HG03460 (cell line): ENCODE results near the gene SUSD6.

Source experiments
- ATAC-seq: cut with Tn5 transposase; IDR thresholded peaks from one replicate; pipeline ENCODE4 v1.9.1; 2021; ENCODE audit not compliant: unreplicated experiment

The SUSD6 gene

GRCh38 chr14:69671365-69672030 lies 60.1 kb downstream of the SUSD6 start:
- ATAC-seq: no peak

GRCh38 chr14:69672356-69672755 lies 61.0 kb downstream of the SUSD6 start:
- ATAC-seq: no peak

- peak; percentile 34 for ATAC-seq
These were observed 61.7 kb downstream of the SUSD6 start for GRCh38 chr14:69673104-69673503.

GRCh38 chr14:69673578-69674305 lies 62.3 kb downstream of the SUSD6 start:
- ATAC-seq: peak; percentile 16

GRCh38 chr14:69674546-69675244 lies 63.3 kb downstream of the SUSD6 start:
- ATAC-seq: no peak

GRCh38 chr14:69675245-69675583 lies 63.8 kb downstream of the SUSD6 start:
- ATAC-seq: no peak

GRCh38 chr14:69675877-69676416 lies 64.6 kb downstream of the SUSD6 start:
- ATAC-seq: peak; percentile 77

- ATAC-seq: no peak
These were observed 65.3 kb downstream of the SUSD6 start for GRCh38 chr14:69676723-69677122.

- ATAC-seq: no peak
These were observed 68.9 kb downstream of the SUSD6 start for GRCh38 chr14:69680297-69680696.

GRCh38 chr14:69682136-69682535 lies 70.7 kb downstream of the SUSD6 start:
- no peak for ATAC-seq

- no peak for ATAC-seq
These were observed 71.3 kb downstream of the SUSD6 start for GRCh38 chr14:69682621-69683263.

- no peak for ATAC-seq
These were observed 72.6 kb downstream of the SUSD6 start for GRCh38 chr14:69683971-69684370.

- no peak for ATAC-seq
These were observed 73.2 kb downstream of the SUSD6 start for GRCh38 chr14:69684461-69685217.

- ATAC-seq: no peak
These were observed 73.8 kb downstream of the SUSD6 start for GRCh38 chr14:69685218-69685616.

GRCh38 chr14:69685716-69686115 lies 74.3 kb downstream of the SUSD6 start:
- ATAC-seq: no peak

GRCh38 chr14:69687606-69688298 lies 76.4 kb downstream of the SUSD6 start:
- ATAC-seq: no peak

GRCh38 chr14:69688299-69688649 lies 76.9 kb downstream of the SUSD6 start:
- ATAC-seq: no peak

- ATAC-seq: no peak
These were observed 78.6 kb downstream of the SUSD6 start for GRCh38 chr14:69690042-69690441.

- no peak for ATAC-seq
These were observed 81.2 kb downstream of the SUSD6 start for GRCh38 chr14:69692594-69692993.

GRCh38 chr14:69693145-69693544 lies 81.7 kb downstream of the SUSD6 start:
- peak; percentile 36 for ATAC-seq
